ENCODE measurements around the gene RAD50.
"Not testable (repeated sequence)": the region's sequence is repeated elsewhere in the genome, so short reads cannot be mapped to it uniquely, and the experiment has no call there.

Gene RAD50

DNA sequence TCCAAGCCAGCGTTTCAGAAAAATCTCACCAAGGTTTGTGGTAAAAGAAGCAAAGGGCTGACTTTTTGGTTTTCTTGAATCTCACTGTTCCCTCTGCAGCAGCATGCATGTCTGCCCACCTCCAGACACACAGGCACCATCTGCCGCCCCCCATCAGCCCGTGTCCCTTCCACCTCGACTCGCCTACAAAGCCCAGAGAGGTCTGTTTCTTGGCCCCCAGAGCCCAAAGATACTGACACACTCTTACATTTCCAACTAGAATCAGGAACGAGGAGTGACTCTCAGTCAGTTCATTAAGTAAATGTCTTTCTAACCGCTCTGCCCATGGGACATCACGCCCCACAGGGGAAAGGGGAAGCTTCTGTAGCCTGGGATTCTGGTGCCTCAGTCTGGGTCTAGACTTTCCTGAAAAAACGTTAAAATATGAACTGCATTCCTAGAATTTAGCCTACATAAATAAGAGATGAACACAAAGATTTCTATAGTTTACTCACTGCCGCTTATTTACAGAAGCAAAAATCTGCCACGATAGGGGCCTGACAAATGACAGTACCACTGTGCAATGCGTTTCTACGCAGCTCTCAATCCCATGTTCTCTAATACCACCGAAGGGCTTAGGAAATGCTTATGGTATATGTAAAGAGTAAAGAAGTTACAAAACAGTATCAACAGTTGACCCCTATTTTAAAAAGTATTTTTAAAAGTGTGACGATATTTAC is 121.1 kb downstream of the RAD50 start:
- DNase-seq: no peak

DNA sequence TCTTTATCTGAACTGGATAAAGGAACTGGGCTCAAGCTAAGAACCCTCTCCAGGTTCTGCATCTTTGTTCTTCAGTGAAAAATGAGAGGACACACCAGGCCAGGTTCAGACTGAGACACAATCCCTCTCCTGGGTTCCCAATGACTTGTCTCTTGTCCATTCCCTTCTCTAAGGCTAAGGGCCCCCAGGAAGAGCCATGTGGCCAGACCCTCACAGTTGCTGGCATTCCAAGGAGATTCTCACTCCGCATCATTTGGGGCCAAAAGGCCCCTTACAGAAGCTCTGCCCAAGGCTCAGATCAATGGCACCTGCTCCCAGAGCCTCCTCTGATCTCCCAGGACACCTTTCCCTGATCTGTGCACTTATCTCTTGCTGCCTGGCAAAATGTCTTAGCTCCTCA is 122.0 kb downstream of the RAD50 start:
- DNase-seq: no peak

GRCh38 chr5:132679166-132679565 is 122.4 kb downstream of the RAD50 start:
- DNase-seq: no peak

DNA sequence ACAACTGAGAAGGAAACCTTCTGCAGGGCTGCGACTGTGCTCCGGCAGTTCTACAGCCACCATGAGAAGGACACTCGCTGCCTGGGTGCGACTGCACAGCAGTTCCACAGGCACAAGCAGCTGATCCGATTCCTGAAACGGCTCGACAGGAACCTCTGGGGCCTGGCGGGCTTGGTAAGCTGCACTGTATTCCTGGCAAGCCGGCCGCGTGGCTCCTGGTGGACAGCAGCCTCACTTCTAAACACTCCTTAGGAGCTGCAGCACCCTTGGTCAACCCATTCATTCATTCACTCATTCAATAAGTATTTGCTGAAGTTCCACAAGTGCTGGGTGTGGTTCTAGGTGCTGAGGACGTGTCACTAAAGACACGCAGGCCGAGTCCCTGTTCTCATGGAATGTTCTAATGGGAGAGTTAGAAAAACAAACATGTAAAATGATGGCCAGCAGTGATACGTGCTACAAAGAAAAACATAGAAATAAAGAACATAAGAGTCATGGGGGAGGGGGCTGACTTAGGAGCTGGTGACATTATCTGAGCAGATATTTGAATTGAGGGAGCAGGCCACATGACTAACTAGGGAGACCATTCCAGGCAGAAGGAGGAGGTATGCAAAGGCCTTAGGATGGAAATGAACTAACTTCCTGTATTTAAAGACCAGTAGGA is 123.1 kb downstream of the RAD50 start:
- DNase-seq: no peak

DNA sequence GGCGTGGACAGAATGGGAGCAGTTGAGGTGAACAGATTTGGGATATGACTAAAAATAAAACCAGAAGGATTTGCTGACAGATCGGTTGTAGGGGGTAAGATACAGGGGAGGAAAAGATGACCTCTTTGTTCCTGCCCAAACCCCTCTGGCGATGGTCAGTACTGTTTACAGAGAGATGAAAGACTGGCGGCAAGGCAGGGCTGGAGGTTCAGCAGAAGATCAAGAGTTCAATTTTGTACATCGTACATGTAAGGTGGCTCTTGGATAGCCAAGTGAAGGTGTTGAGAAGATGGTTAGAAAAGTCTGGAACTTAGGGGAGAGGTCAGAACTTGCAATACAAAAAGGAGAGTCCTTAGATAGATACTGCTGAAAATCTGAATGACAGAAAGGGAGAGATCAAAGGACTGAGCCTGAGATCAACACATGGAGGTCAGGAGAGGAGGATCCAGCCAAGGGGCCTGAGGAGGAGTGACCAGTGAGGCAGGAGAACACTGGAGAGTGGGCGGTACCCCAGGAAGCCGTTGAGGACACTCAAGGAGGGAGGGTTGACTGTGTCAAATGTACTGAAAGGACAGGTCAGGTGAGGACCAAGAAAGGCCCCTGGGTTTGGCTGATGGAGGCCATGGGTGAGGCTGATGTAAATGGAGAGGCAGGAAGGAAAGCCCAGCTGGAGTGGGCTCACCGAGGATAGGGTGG is 124.2 kb downstream of the RAD50 start:
- no peak for DNase-seq

DNA sequence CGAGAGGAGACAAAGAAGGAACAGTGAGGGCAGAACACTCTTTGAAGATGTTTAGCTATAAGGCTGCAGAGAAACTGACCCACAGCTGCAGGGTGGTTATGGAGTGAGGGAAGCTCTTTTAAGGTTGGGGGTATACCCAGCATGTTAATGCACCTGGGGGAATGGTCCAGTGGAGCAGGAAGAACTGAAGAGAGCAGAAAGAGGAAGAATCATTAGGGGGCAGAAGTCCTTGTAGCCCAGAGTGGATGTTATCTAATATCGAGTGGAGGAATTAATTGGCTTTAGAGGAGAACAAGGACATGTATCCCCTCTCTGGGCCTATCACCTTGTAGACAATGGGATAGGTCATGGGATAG is 124.7 kb downstream of the RAD50 start:
- no peak for DNase-seq

GRCh38 chr5:132681983-132682382 is 125.2 kb downstream of the RAD50 start:
- no peak for DNase-seq

- DNase-seq: no peak
These were observed 127.7 kb downstream of the RAD50 start for GRCh38 chr5:132684491-132684890.

DNA sequence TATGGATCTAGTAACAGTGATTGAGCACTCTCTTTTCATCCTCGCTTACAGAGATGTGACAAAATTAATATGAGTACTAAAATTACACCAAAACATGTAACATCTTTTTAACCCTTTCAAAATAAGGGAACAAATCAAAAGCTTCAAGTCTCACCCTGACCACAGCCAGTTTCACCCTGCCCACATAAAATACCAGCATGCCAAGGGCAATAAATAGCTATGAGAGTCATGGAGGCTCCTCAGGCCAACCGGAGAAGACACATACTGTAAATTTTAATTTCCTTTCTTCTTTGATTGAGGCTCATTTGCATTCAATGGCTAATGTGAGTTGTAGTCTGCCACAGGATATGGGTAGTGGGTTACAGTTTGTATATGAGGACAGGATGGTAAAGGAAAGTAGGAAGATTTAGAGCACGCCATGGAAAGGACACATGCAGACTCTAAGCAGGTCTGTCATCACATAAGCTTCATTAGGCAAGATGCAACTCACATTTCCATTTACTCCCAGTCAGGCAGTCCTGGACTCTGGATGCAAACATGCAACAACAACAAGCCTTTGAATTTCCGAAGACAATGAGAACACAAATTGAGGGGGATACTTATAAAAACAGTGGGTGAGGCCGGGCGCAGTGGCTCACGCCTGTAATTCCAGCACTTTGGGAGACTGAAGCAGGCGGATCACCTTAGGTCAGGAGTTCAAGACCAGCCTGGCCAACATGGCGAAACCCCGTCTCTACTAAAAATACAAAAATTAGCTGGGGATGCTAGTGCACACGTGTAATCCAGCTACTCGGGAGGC is 128.3 kb downstream of the RAD50 start:
- DNase-seq: no peak

DNA sequence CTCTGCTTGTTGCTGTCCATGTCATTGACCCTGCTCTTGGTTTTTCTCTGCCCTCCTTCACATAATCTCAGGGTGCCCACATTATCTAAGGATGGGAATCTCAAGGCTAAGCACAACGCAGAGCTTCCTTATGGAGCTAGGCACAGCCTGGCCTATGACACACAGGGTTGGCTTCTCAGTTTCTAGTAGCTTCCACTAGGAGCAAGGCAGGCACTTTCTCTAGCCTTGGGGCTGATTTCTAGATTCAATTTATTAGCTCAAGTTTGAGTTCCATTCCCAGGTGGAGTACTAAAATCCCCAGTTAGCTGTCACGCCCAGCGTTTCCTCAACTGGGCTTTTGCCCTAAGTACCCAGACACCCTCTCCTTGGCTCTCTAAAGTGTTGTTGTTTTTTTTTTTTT is 129.4 kb downstream of the RAD50 start:
- DNase-seq: no peak

GRCh38 chr5:132687995-132688394 is 131.2 kb downstream of the RAD50 start:
- DNase-seq: no peak

GRCh38 chr5:132688536-132689339 is 132.0 kb downstream of the RAD50 start:
- no peak for DNase-seq

GRCh38 chr5:132689513-132689912 is 132.7 kb downstream of the RAD50 start:
- DNase-seq: no peak

DNA sequence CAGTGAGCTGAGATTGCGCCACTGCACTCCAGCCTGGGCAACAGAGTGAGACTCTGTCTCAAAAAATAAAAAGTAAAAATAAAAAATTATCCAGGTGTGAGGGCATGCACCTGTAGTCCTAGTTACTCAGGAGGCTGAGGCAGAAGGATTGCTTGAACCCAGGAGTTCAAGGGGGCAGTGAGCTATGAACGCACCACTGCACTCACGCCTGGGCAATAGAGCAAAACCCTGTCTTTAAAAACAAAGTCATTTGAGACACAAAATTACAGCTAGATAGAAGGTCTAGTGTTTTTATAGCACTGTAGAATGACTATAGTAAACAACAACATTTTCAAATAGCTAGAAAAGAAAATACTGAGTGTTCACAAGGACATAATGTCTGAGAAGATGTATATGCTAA is 133.4 kb downstream of the RAD50 start:
- no peak for DNase-seq

GRCh38 chr5:132691755-132692631 is 135.2 kb downstream of the RAD50 start:
- not testable (repeated sequence) for DNase-seq

- no peak for DNase-seq
These were observed 135.8 kb downstream of the RAD50 start for GRCh38 chr5:132692632-132692967.
